OCI-LY3 (cell line): ENCODE data around the gene FOXI1.

Experiments
- H2AFZ ChIP-seq: fragments of 200-600, 300-600 bp; shearing (Covaris generic); 2 replicates; pipeline ENCODE4 v1.6.0; 2014; ENCODE audit warnings: antibody characterized with exemption, low read depth, low read length
- H3K27ac ChIP-seq: fragments of 200-600, 300-600 bp; sonication (generic); 2 replicates; pipeline ENCODE4 v1.5.1; 2014; ENCODE audit warnings: mild to moderate bottlenecking, low read length, moderate library complexity, mixed read lengths
- H3K27me3 ChIP-seq: fragments of 200-600, 300-600 bp; sonication (generic); 2 replicates; pipeline ENCODE4 v1.6.1; 2014; ENCODE audit warnings: low read depth, low read length, mixed read lengths
- H3K36me3 ChIP-seq: fragments of 200-600, 300-600 bp; sonication (generic); replicated peaks from 2 replicates; pipeline ENCODE3; 2014; ENCODE audit warnings: low read depth, low read length, mixed read lengths
- H3K4me1 ChIP-seq: fragments of 300-600, 200-600 bp; sonication (generic); 2 replicates; pipeline ENCODE4 v1.6.1; 2014; ENCODE audit warnings: low read length, mixed read lengths
- H3K4me2 ChIP-seq: fragments of 200-600, 300-600 bp; sonication (generic); 2 replicates; pipeline ENCODE4 v1.6.1; 2014; ENCODE audit warnings: low read length, mixed read lengths
- H3K4me3 ChIP-seq: fragments of 300-600, 200-600 bp; sonication (generic); 2 replicates; pipeline ENCODE4 v1.5.1; 2014; ENCODE audit warnings: antibody characterized with exemption, mild to moderate bottlenecking, low read length, moderate library complexity
- H3K79me2 ChIP-seq: fragments of 300-600, 200-600 bp; shearing (Covaris generic); 2 replicates; pipeline ENCODE4 v1.6.1; 2014; ENCODE audit warnings: mild to moderate bottlenecking, low read length, mixed read lengths
- H3K9ac ChIP-seq: fragments of 300-600, 200-600 bp; shearing (Covaris generic); 2 replicates; pipeline ENCODE4 v1.6.0; 2014; ENCODE audit warnings: mild to moderate bottlenecking, low read length, moderate library complexity
- H3K9me3 ChIP-seq: fragments of 200-600, 300-600 bp; shearing (Covaris generic); 2 replicates; pipeline ENCODE4 v1.6.1; 2014; ENCODE audit warnings: low read length, mixed read lengths; ENCODE audit not compliant: insufficient read depth
- H4K20me1 ChIP-seq: fragments of 200-600, 300-600 bp; sonication (generic); 2 replicates; pipeline ENCODE4 v1.6.1; 2016; ENCODE audit warnings: low read length, mixed read lengths; ENCODE audit not compliant: insufficient read depth
- EZH2phosphoT487 ChIP-seq: fragments of 200-600 bp; shearing (Covaris generic); IDR thresholded peaks from 2 replicates; pipeline ENCODE4 v1.6.1; 2018; ENCODE audit warnings: antibody characterized with exemption, mixed run types, low read depth
- TF ChIP-seq, protein P1 (sequence below): fragments of 200-600, 300-600 bp; sonication (generic); IDR thresholded peaks from 2 replicates; pipeline ENCODE4 v1.5.1; 2014; ENCODE audit warnings: antibody characterized with exemption, low read length, low read depth

The FOXI1 gene

DNA sequence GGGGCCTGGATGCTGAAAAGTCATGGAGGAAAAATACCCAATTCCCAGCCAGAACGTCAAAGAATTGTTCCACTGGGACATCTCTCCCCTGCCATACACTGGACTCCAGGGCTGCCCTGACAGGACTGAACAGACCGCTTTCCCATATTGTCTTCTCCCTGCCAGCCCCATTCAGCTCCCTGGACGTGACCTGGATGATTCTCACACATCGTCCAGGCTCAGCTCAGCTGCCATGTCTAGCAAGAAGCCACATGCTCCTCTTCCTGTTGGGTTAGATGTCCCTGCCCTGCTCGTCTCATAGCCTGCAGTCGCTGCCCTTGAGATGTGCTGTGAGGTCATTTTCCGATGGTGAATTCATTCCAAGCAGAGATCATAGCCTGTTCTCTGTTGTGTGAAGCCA is 37.4 kb downstream of the FOXI1 start:
- peaks cover 6% of the 10 kb centered on the region for H3K27me3 ChIP-seq
- H3K9ac ChIP-seq, result no peak overlapping the region
- H3K4me1 ChIP-seq, result peaks cover 22% of the 10 kb centered on the region
- no peaks in the 10 kb centered on the region for H3K36me3 ChIP-seq
- no peak for TF ChIP-seq EZH2phosphoT487
- TF ChIP-seq, protein P1, sequence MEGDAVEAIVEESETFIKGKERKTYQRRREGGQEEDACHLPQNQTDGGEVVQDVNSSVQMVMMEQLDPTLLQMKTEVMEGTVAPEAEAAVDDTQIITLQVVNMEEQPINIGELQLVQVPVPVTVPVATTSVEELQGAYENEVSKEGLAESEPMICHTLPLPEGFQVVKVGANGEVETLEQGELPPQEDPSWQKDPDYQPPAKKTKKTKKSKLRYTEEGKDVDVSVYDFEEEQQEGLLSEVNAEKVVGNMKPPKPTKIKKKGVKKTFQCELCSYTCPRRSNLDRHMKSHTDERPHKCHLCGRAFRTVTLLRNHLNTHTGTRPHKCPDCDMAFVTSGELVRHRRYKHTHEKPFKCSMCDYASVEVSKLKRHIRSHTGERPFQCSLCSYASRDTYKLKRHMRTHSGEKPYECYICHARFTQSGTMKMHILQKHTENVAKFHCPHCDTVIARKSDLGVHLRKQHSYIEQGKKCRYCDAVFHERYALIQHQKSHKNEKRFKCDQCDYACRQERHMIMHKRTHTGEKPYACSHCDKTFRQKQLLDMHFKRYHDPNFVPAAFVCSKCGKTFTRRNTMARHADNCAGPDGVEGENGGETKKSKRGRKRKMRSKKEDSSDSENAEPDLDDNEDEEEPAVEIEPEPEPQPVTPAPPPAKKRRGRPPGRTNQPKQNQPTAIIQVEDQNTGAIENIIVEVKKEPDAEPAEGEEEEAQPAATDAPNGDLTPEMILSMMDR, result no peak
- H3K4me3 ChIP-seq, result no peak overlapping the region
- H4K20me1 ChIP-seq, result no peaks in the 10 kb centered on the region
- H3K4me2 ChIP-seq, result no peak overlapping the region
- H3K79me2 ChIP-seq, result no peaks in the 10 kb centered on the region
- H2AFZ ChIP-seq, result no peak overlapping the region
- no peaks in the 10 kb centered on the region for H3K9me3 ChIP-seq
- no peak overlapping the region for H3K27ac ChIP-seq

DNA sequence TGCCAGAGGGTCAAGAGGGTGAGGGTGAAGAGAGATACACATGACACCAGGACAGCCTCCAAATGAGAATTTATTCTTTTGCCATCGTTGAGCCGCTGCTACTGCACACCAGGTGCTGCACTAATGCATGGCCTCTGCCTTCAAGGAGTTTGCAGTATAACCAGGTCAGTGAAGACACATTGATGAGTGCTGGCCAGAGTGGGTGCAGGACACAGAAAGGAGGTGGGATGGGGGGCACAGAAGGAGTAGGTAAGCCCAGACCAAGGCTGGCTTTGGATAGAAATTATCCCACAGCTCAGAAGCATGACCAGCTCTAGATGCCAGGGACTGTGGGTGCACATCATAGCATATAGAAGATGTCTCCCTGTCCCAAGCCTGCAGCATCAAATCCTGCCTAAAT is 38.0 kb downstream of the FOXI1 start:
- Histone ChIP-seq H3K4me3 (no peak overlapping the region), H3K9me3 (no peaks in the 10 kb centered on the region), H3K36me3 (no peaks in the 10 kb centered on the region), H3K27ac (no peak overlapping the region), H4K20me1 (no peaks in the 10 kb centered on the region), H3K4me1 (peaks cover 27% of the 10 kb centered on the region), H3K79me2 (no peaks in the 10 kb centered on the region), H2AFZ (no peak overlapping the region), H3K4me2 (no peak overlapping the region), H3K27me3 (peaks cover 6% of the 10 kb centered on the region), H3K9ac (no peak overlapping the region)
- TF ChIP-seq, protein P1, result no peak
- TF ChIP-seq EZH2phosphoT487, result no peak

DNA sequence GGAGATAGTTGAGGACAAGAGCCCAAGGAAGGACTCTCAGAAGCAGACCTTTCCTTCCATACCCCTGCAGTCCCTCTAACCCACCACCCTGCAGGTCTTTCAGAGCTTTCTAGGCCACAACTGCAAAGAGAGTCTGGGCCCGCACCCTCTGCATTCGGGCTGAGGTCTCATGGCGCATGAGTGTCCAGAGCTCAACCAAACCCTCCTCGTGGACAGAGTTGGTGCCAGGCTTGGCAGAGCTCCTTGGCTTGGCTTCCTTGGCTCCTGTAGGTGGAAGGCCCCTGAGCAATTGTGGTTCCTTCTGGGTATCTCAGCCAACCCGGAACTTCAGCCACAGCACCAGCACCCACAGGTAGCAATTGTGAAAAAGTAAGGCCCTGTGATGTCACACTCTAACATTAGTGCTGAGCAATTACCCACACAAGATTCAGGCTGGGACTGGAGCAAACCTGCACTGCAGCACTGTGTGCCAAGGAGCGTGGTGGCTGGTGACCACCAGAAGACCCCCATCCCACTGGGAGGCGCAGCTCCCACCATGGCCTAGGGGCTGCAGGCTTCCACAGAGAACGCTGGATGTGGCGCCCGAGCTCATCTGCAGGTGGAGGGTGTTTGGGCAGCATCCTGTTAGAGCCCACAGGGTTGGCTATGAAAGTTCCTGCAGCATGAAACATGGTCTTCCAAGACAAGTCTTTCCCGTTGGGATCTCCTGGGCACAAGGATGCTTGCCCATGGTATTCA is 38.8 kb downstream of the FOXI1 start:
- Histone ChIP-seq H4K20me1 (no peaks in the 10 kb centered on the region), H3K9me3 (no peaks in the 10 kb centered on the region)

DNA sequence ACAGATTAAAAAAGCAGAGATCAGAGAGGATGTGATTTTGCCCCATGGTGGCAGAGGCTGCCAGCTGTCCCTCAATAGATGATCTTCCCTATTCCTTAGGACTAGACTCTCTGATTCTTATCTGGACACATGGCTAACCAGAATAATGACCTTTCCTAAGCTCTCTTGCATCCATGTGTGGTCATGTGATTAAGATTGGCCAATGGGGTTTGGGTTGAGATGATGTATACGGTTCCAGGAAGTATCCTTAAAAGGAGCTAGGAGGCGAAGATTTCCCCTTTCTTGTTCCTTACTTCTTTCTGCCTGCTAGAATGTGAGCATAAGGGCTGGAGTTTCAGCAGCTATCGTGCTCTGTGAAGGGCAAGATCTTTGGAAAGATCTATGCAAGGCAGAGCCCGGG is 39.8 kb downstream of the FOXI1 start:
- H3K79me2 ChIP-seq, result no peaks in the 10 kb centered on the region
- no peak overlapping the region for H3K27ac ChIP-seq
- no peak for TF ChIP-seq EZH2phosphoT487
- TF ChIP-seq, protein P1, result no peak
- no peaks in the 10 kb centered on the region for H4K20me1 ChIP-seq
- no peak overlapping the region for H3K4me2 ChIP-seq
- no peak overlapping the region for H2AFZ ChIP-seq
- H3K4me1 ChIP-seq, result peaks cover 30% of the 10 kb centered on the region
- H3K4me3 ChIP-seq, result no peak overlapping the region
- no peak overlapping the region for H3K9ac ChIP-seq
- no peaks in the 10 kb centered on the region for H3K9me3 ChIP-seq
- peaks cover 6% of the 10 kb centered on the region for H3K27me3 ChIP-seq
- no peaks in the 10 kb centered on the region for H3K36me3 ChIP-seq

More for the DNA sequence above, 38.8 kb downstream of the FOXI1 start:
- Histone ChIP-seq H3K79me2 (no peaks in the 10 kb centered on the region), H3K4me2 (no peak overlapping the region), H3K36me3 (no peaks in the 10 kb centered on the region), H3K9ac (no peak overlapping the region), H3K27ac (no peak overlapping the region), H3K27me3 (peaks cover 6% of the 10 kb centered on the region), H2AFZ (no peak overlapping the region), H3K4me3 (no peak overlapping the region), H3K4me1 (peaks cover 29% of the 10 kb centered on the region)
- TF ChIP-seq, protein P1, result no peak
- TF ChIP-seq EZH2phosphoT487, result no peak
